Stimulated activated naive CD4-positive, alpha-beta T cell treated with Interleukin-2 at 50 U/mL for 16 hours (primary cell): ENCODE results near the gene TLX3.

Experiments used
- DNase-seq: peaks from one replicate; lab custom pipeline; 2025; lab: John Stamatoyannopoulos, UW

TLX3 gene

DNA sequence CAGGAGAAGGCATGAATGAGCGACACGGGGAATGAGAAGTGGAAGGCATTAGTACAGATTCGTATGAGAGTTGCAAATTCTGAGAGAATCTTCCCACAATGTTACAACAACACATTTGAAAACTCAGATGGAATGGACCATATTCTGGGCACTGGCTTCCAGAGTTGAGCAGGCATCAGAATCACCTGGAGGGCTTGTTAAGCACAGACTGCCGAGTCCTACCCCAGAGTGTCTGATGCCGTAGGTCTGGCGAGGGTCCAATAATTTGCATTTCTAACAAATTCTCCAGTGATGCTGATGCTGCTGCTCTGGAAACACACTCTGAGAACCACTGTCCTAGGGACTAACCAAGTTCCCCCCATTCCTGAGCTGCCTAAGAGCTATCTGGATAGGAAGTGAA, 2.9 kb upstream of the TLX3 start:
- no peak for DNase-seq

- DNase-seq: no peak
Observed at GRCh38 chr5:171306781-171307591, 2.1 kb upstream of the TLX3 start.

- no peak for DNase-seq
Observed at GRCh38 chr5:171307789-171308452, 1.1 kb upstream of the TLX3 start.

GRCh38 chr5:171309276-171310211, 496 bp downstream of the TLX3 start:
- DNase-seq: no peak

DNA sequence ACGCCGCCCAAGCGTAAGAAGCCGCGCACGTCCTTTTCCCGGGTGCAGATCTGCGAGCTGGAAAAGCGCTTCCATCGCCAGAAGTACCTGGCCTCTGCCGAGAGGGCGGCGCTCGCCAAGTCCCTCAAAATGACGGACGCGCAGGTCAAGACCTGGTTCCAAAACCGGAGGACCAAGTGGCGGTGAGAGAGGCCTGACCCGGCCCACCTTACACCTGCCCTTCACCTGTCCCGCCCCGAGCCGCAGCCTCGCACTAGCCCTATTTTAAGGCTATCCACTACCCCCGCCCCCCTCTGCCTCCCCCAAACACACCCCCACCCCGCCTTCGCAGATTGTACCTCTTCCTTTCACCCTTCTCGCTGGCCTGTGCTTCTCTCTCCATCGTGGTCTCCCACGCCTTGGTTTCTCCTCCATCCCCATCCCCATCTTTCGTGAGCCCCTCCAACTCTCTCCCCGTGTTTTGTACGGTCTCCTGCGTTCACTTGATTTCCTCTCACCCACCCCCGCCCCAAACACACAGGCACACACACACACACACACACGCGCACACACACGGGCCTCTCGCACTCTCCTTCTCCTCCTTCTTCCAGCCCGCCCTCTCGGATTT, 1.3 kb downstream of the TLX3 start:
- DNase-seq: no peak

DNA sequence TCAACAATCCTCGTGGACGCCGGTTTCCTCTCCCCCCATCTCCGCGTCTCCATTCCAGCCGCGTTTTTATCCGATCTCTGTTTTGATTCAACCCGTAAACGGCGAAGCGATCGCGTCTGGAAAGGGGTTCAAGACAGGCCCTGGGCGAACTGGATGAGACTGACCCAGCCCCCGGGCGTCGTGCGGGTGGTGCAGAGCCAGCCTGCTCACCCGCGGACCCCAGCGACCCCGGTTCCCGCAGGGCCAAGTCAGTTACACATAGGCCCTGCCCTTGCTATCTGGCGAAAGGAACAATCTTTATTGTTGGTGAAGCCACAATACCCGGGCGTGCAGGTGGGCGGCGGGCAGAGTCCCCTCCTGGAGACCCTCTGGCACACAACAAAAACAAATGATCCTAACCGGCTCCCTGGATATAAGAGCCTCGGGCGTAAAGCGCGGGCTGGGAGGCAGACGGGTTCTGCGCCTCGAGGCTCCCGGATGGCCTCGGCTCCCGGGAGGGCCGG, 1.8 kb downstream of the TLX3 start:
- DNase-seq: no peak

DNA sequence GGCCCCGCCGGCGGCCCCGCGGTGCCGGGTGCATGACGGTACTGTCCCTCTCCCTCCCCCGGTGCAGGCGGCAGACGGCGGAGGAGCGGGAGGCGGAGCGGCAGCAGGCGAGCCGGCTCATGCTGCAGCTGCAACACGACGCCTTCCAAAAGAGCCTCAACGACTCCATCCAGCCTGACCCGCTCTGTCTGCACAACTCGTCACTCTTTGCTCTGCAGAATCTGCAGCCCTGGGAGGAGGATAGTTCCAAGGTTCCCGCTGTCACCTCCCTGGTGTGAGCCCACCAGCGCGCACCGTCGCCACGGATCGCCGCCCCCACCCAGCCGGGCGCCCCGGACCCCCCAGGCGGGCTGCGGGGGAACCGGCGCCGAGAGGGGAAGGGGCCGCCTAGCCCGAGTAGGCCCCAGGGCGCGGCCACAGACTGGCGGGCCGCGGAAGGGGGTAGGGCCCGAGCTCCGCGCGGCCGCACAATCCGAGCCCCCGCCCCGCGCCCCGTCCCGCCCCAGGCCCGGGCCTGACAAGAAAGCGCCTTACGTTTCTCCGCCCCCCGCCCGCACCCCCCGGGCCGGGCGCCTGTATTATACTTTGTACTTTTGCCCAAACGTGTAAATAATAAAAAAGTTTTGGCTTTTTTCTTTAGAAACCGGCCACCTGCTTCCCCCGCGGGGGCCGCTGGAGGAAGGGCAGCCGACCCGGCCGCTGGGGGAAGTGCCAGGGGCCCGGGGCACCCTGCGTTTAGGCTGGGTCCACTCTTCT, 2.5 kb downstream of the TLX3 start:
- DNase-seq: no peak

DNA sequence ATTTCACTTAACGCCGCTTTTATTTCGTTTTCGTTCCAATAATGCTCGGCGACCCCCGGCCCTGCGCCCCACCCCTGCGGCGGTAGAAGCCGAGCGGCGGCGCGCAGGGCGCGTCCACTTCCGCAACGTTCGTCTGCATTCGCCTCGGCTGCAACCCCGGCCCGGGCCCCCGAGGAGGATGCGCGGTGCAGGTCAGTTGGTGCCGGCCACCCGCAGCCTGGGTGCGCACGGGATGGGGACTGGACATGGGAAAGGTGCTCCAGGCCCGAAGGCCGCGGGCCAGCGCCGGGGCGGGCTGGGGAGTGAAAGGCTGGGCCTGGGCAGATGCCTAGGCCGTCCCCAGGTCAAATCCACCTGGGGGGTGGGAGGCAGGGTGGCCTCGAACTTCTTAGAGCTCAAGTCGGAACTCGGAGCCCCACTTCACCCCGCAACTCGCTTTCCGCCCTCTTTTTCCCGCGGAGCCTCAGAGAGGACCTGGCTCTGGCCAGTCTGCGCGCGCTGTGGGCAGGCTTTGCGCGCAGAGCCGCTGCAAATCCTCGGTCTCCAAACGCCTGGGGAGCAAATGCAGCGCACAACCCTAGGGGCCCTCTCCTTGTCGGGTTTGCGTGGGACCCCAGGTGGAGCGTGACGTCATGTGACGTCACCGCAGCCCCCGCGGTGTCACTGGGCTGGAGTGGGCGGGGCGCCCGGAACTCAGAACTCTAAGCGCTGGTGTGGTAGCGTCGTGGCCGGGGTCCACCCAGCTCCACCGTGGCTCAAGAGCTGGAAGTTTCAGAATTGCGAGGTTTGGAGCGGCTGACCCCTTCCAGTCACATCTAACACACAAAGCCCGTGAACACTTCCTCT, 3.3 kb downstream of the TLX3 start:
- DNase-seq: no peak

GRCh38 chr5:171313481-171314206, 4.6 kb downstream of the TLX3 start:
- no peak for DNase-seq

DNA sequence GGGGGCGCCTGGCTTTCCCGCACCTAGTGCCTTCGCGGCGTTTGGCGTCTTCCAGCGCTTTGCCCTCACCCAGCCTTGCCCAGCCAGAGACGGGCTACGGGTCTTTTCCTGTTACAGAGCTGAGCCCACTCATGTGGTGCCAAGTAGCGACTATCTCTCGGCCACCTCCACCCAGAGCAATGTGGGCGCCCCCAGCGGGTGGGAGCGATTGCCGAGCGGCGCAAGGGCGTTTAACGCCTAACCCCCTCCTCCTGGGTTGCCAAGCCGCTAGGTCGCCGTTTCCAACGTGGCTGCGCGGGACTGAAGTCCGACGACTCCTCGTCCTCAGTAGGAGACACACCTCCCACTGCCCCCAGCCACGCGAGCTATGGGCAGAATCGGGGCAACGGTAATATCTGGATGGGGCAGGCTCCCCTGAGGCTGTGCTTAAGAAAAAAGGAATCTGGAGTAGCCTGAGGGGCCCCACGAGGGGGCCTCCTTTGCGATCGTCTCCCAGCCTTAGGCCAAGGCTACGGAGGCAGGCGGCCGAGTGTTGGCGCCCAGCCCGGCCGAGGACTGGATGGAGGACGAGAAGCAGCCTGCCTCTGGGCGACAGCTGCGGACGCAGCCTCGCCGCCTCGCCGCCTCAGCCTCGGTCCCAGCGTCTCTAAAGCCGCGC, 5.8 kb downstream of the TLX3 start:
- DNase-seq: no peak

DNA sequence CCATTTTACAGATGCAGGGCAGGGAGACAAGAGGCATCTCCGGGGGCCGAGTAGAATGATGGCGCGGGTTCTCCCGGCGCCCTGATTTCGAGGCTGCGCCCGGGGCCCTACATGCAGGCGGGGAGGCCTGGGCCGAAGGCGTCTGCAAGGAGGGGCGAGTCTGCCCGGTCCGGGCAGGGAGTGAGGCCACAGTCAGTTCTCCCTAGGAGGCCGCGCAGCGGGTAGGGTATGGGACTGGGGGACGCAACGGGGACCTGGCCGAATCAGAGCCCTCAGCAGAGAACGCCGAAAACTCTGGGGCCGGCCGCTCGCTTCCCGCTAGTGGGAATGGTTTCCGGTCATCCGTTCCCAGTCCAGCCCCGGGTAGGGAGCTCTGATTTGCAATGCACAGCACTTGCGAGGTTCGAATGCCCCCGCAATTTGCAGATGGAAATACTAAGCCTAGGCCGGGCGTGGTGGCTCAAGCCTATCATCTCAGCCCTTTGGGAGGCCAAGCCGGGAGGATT, 6.4 kb downstream of the TLX3 start:
- no peak for DNase-seq

DNA sequence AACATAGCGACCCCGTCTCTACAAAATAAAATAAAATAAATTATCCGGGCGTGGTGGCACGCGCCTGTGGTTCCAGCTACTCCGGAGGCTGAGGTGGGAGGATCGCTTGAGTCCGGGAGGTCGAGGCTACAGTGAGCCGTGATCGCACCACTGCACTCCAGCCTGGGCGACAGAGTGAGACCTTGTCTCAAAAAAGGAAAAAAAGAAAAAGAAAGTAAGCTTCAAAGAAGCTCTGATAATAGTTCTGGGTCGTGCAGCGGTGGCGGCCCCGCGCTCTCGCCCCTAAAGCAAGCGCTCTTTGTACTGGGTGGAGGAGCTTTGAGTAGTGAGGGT, 6.8 kb downstream of the TLX3 start:
- no peak for DNase-seq

- no peak for DNase-seq
Observed at GRCh38 chr5:171316258-171317121, 7.4 kb downstream of the TLX3 start.

GRCh38 chr5:171317230-171317629, 8.2 kb downstream of the TLX3 start:
- no peak for DNase-seq

- no peak for DNase-seq
Observed at GRCh38 chr5:171318026-171318425, 9.0 kb downstream of the TLX3 start.

DNA sequence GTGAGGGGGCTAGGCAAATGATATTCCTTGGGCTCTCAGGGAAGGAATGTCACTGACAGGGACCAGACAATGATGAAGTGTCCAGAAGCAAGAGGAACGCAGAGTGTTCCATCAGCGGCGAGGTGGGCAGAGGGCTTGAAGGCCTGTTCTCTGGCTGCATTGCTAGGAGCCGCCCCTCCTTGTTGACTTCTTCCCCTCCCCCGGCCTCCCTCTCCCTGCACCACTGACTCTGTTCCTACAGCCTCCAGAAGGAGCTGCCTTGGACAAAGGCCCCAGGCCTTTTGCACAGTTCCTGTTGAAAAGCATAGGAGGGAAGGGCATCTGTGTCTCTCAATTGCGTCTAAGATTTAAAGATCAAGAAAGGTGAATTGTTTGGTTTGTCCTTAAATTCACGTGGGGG, 12.4 kb downstream of the TLX3 start:
- no peak for DNase-seq

DNA sequence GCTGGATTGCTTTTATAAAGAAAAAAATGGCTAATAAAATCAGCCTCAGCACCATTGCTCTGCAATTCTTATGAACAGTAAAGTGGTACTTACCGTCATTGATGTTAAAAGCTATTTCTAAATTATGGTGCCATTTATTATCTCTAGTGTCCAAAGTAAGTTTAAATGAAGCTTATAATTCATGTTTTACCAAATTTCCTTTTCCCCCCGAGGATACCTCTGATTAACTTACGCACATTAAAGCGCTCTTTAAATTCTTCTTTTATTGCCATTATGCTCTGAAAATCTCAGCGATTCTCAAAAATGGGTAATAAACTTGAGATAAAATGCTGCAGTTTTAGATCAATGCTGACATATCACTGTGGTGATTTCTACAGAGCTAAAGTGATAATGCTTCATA, 13.5 kb downstream of the TLX3 start:
- no peak for DNase-seq

DNA sequence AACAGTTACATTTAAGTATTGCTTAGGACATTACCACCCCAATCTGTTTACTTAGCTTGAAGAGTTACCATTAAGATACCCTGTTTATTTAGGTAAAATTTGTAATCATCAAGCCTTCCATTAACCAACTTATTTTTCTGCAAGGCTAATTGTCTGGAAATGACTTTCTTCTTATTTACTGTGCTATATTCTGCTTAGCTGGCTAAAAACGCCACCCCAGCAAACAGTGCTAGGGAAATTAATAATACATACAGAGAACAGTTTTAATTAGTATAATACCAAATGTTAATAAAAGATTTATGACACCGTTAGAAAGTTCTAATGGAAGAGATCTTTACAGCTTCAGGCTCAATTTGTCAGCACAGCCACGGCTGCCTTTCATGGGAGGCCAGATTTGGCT, 14.0 kb downstream of the TLX3 start:
- no peak for DNase-seq
